OCI-LY1 (cell line): ENCODE data around the gene UMODL1.

Experiments
- CTCF ChIP-seq: fragments of 200-600 bp; sonication (generic), shearing (Covaris generic); IDR thresholded peaks from 2 replicates; pipeline ENCODE4 v1.5.1; 2017; ENCODE audit warnings: mild to moderate bottlenecking, antibody characterized with exemption, low read length, moderate library complexity, mixed read lengths
- EZH2 ChIP-seq: fragments of 200-600 bp; sonication (generic), shearing (Covaris generic); IDR thresholded peaks from 2 replicates; pipeline ENCODE4 v1.8.0; 2017; ENCODE audit warnings: borderline replicate concordance, mixed run types, mild to moderate bottlenecking, antibody characterized with exemption, low read length, moderate library complexity, mixed read lengths

DNA sequence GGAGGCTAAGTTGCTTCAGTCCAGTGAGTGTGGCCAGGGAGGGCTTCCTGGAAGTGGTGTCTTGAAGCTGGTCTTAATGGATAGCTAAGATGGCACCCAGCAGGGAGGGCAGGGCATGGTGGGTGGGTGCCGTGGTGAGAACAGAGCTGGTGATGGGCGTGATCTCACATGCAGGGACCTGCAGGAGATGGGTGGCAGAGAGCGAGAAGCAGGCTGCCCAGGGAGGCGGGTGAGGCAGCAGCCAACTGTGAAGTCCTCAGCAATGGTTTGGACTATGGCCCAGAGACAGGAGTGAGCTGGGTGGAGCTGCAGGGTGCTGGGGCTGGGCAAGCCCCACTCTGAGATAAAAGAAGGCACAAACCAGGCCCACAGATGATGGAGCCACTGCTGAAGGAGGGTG, 50.7 kb downstream of the UMODL1 start:
- TF ChIP-seq CTCF (no peak), EZH2 (no peak)
